Epithelial cell of proximal tubule (primary cell): ENCODE results near the gene MCF2L. TPM values are rescaled to one million over a fixed set of nuclear protein-coding genes. Genes with fewer than 3 reads are reported as not detected.

ENCODE experiments used
- DNase-seq: peaks from one replicate; pipeline ENCODE4 v3.0.0-alpha.2; 2011; ENCODE audit warnings: low read depth
- H3K4me3 ChIP-seq: 2 replicates; pipeline ENCODE4 v1.5.1; 2011; ENCODE audit warnings: low read depth, mild to moderate bottlenecking, low read length
- CTCF ChIP-seq: conservative IDR thresholded peaks from 2 replicates; pipeline ENCODE4 v1.5.1; 2012; ENCODE audit warnings: low read depth, mild to moderate bottlenecking, low read length
- total RNA-seq: library from RNA; depleted of rRNA; stranded (reverse); fragments of >200 nt; gene quantifications from 2 replicates; pipeline ENCODE4 v1.2.3, GENCODE V29; 2015

The MCF2L gene
- total RNA-seq, 1 donor from 2014 or later = 10.8 TPM

GRCh38 chr13:113083022-113083373 lies 114.0 kb downstream of the MCF2L start:
- no peak for DNase-seq

GRCh38 chr13:113083402-113084061 lies 114.5 kb downstream of the MCF2L start:
- no peak overlapping the region for H3K4me3 ChIP-seq
- DNase-seq = no peak
- TF ChIP-seq CTCF = no peak

More at GRCh38 chr13:113083022-113083373, 114.0 kb downstream of the MCF2L start:
- no peak overlapping the region for H3K4me3 ChIP-seq
- TF ChIP-seq CTCF = no peak

- H3K4me3 ChIP-seq = no peak overlapping the region
- DNase-seq = no peak
- TF ChIP-seq CTCF = peak; percentile 27
Observed at GRCh38 chr13:113084094-113084942, 115.3 kb downstream of the MCF2L start.

- H3K4me3 ChIP-seq = no peak overlapping the region
- DNase-seq = no peak
- no peak for TF ChIP-seq CTCF
Observed at GRCh38 chr13:113084943-113085540, 116.0 kb downstream of the MCF2L start.

- no peak for TF ChIP-seq CTCF
- no peak overlapping the region for H3K4me3 ChIP-seq
- no peak for DNase-seq
Observed at GRCh38 chr13:113086031-113086750, 117.2 kb downstream of the MCF2L start.

GRCh38 chr13:113086991-113087922 lies 118.2 kb downstream of the MCF2L start:
- H3K4me3 ChIP-seq = no peak overlapping the region
- TF ChIP-seq CTCF = no peak
- no peak for DNase-seq
